ENCODE measurements around the gene HOXA3. TPM values are rescaled to one million over a fixed set of nuclear protein-coding genes. Genes with fewer than 3 reads are reported as not detected.

The HOXA3 gene
- polyA plus RNA-seq, 1 of the 3 experiments (the other 2 are of a cell fraction) = 0.15 TPM

DNA sequence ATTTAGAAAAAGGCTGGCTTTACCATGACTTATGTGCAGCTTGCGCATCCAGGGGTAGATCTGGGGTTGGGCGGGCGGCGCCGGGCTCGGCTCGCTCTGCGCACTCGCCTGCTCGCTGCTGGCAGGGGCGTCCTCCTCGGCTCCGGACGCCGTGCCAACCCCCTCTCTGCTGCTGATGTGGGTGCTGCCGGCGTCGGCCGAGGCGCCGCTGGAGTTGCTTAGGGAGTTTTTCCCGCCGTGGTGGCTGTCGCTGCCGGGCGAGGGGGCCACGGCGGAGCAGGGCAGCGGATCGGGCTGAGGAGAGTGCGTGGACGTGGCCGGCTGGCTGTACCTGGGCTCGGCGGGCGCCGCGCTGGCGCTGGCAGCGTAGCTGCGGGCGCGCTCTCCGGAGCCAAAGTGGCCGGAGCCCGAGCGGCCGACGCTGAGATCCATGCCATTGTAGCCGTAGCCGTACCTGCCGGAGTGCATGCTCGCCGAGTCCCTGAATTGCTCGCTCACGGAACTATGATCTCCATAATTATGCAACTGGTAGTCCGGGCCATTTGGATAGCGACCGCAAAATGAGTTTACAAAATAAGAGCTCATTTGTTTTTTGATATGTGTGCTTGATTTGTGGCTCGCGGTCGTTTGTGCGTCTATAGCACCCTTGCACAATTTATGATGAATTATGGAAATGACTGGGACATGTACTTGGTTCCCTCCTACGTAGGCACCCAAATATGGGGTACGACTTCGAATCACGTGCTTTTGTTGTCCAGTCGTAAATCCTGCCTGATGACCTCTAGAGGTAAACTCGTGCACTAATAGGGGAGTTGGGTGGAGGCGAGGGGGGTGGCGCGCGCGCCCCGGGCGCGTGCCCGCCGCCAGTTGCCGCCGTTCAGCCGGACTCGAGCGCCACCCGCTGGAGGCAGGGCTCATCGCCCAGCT, 9.1 kb downstream of the HOXA3 start, which contains the start of gene HOXA5:
Gene HOXA5 (minus strand): TSS at position 659 of the 927 bp plus-strand sequence. CDS start 74 bp downstream, at position 585.
- WGBS (ENCODE audit: low lambda C conversion rate) = 6% methylated on average over 56 of the region's 86 CpGs
- Histone ChIP-seq H3K9ac (no peak within 1 kb of the TSS), H3K27ac (ENCODE audit: low read depth in 2 of 2, low read length in 1 of 2) (no peak within 1 kb of the TSS), H2AFZ (ENCODE audit: low read depth) (no peak within 1 kb of the TSS), H3K36me3 (replicated peaks in 1 of 2; ENCODE audit: control insufficient read depth in 1 of 2, insufficient read depth in 2 of 2, low read length in 1 of 2) (no peaks in the 10 kb centered on the region), H3K9me2 (no peaks in the 10 kb centered on the region), H4K20me1 (ENCODE audit: insufficient read depth) (no peaks in the 10 kb centered on the region), H3K79me2 (ENCODE audit: insufficient read depth) (no peaks in the 10 kb centered on the region), H3K27me3 (ENCODE audit: insufficient read depth) (peaks cover 100% of the 10 kb centered on the region), H3K4me3 (ENCODE audit: low read depth in 2 of 2, low read length in 1 of 2) (peak within 1 kb of the TSS; percentile 17 to 31; a peak in 2 of 4 replicates), H3F3A (replicated peaks; ENCODE audit: insufficient read depth) (no peaks in the 10 kb centered on the region), H3K4me2 (peak within 1 kb of the TSS; percentile 42), H3K9me3 (no peaks in the 10 kb centered on the region), H3K4me1 (ENCODE audit: control insufficient read depth in 1 of 2, insufficient read depth in 2 of 2, low read depth in 1 of 2, low read length in 1 of 2) (peaks cover 11 to 12% of the 10 kb centered on the region in 2 experiments; a peak in 1 of 4 replicates)
- POLR2A ChIA-PET = no interaction called here
- peak; percentile 92 for DNase-seq
- CTCF ChIA-PET = interaction anchor here (0.6 to 10.9 kb wide), 37 partner anchors 8 to 1291 kb away, joined by 3 to 270 read pairs (median 4); partner anchors contain the start of genes HOXA10, HOXA11, HOXA3 and HOXA4
- TF ChIP-seq TEAD4 (IDR thresholded peaks at IDR 0.05; ENCODE audit: borderline replicate concordance, insufficient read depth) (no peak), FOSL2 (IDR thresholded peaks at IDR 0.05; ENCODE audit: borderline replicate concordance, low read depth) (no peak), NRF1 (IDR thresholded peaks at IDR 0.05; ENCODE audit: low read depth, low read length) (no peak), POLR2AphosphoS5 (IDR thresholded peaks at IDR 0.05; ENCODE audit: low read depth, low read length) (no peak), YY1 (IDR thresholded peaks at IDR 0.05; ENCODE audit: low read depth) (no peak), JUND (IDR thresholded peaks at IDR 0.05) (no peak), EP300 (IDR thresholded peaks at IDR 0.05; ENCODE audit: borderline replicate concordance in 1 of 2, low read depth in 1 of 2, low read length in 1 of 2) (no peak), TAF1 (IDR thresholded peaks at IDR 0.05; ENCODE audit: borderline replicate concordance, low read depth, low read length) (no peak), RXRA (IDR thresholded peaks at IDR 0.05; ENCODE audit: borderline replicate concordance, low read depth) (no peak), FOXJ3 (CRISPR knock-in tag; IDR thresholded peaks at IDR 0.05) (no peak), NFIC (IDR thresholded peaks at IDR 0.05; ENCODE audit: borderline replicate concordance) (no peak), SIN3A (IDR thresholded peaks at IDR 0.05; ENCODE audit: borderline replicate concordance, low read depth, low read length) (no peak), RCOR1 (IDR thresholded peaks at IDR 0.05; ENCODE audit: low read length) (no peak), MXI1 (IDR thresholded peaks at IDR 0.05; ENCODE audit: low read depth, low read length) (no peak), CHD2 (IDR thresholded peaks at IDR 0.05; ENCODE audit: low read length, partially characterized antibody) (no peak), GABPA (IDR thresholded peaks at IDR 0.05; ENCODE audit: low read depth) (no peak), TCF12 (IDR thresholded peaks at IDR 0.05) (no peak)
- TF ChIP-seq, protein P1, sequence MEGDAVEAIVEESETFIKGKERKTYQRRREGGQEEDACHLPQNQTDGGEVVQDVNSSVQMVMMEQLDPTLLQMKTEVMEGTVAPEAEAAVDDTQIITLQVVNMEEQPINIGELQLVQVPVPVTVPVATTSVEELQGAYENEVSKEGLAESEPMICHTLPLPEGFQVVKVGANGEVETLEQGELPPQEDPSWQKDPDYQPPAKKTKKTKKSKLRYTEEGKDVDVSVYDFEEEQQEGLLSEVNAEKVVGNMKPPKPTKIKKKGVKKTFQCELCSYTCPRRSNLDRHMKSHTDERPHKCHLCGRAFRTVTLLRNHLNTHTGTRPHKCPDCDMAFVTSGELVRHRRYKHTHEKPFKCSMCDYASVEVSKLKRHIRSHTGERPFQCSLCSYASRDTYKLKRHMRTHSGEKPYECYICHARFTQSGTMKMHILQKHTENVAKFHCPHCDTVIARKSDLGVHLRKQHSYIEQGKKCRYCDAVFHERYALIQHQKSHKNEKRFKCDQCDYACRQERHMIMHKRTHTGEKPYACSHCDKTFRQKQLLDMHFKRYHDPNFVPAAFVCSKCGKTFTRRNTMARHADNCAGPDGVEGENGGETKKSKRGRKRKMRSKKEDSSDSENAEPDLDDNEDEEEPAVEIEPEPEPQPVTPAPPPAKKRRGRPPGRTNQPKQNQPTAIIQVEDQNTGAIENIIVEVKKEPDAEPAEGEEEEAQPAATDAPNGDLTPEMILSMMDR (IDR thresholded peaks at IDR 0.05) = peak; percentile 85
- TF ChIP-seq, protein P2, sequence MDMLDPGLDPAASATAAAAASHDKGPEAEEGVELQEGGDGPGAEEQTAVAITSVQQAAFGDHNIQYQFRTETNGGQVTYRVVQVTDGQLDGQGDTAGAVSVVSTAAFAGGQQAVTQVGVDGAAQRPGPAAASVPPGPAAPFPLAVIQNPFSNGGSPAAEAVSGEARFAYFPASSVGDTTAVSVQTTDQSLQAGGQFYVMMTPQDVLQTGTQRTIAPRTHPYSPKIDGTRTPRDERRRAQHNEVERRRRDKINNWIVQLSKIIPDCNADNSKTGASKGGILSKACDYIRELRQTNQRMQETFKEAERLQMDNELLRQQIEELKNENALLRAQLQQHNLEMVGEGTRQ (IDR thresholded peaks at IDR 0.05; ENCODE audit: borderline replicate concordance, low read depth, low read length) = no peak
- TF ChIP-seq, protein P3, sequence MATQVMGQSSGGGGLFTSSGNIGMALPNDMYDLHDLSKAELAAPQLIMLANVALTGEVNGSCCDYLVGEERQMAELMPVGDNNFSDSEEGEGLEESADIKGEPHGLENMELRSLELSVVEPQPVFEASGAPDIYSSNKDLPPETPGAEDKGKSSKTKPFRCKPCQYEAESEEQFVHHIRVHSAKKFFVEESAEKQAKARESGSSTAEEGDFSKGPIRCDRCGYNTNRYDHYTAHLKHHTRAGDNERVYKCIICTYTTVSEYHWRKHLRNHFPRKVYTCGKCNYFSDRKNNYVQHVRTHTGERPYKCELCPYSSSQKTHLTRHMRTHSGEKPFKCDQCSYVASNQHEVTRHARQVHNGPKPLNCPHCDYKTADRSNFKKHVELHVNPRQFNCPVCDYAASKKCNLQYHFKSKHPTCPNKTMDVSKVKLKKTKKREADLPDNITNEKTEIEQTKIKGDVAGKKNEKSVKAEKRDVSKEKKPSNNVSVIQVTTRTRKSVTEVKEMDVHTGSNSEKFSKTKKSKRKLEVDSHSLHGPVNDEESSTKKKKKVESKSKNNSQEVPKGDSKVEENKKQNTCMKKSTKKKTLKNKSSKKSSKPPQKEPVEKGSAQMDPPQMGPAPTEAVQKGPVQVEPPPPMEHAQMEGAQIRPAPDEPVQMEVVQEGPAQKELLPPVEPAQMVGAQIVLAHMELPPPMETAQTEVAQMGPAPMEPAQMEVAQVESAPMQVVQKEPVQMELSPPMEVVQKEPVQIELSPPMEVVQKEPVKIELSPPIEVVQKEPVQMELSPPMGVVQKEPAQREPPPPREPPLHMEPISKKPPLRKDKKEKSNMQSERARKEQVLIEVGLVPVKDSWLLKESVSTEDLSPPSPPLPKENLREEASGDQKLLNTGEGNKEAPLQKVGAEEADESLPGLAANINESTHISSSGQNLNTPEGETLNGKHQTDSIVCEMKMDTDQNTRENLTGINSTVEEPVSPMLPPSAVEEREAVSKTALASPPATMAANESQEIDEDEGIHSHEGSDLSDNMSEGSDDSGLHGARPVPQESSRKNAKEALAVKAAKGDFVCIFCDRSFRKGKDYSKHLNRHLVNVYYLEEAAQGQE (IDR thresholded peaks at IDR 0.05; ENCODE audit: low read depth, low read length) = no peak
- TF ChIP-seq, protein P4, sequence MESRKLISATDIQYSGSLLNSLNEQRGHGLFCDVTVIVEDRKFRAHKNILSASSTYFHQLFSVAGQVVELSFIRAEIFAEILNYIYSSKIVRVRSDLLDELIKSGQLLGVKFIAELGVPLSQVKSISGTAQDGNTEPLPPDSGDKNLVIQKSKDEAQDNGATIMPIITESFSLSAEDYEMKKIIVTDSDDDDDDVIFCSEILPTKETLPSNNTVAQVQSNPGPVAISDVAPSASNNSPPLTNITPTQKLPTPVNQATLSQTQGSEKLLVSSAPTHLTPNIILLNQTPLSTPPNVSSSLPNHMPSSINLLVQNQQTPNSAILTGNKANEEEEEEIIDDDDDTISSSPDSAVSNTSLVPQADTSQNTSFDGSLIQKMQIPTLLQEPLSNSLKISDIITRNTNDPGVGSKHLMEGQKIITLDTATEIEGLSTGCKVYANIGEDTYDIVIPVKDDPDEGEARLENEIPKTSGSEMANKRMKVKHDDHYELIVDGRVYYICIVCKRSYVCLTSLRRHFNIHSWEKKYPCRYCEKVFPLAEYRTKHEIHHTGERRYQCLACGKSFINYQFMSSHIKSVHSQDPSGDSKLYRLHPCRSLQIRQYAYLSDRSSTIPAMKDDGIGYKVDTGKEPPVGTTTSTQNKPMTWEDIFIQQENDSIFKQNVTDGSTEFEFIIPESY (IDR thresholded peaks at IDR 0.05; ENCODE audit: borderline replicate concordance, low read depth) = no peak
- TF ChIP-seq, protein P5, sequence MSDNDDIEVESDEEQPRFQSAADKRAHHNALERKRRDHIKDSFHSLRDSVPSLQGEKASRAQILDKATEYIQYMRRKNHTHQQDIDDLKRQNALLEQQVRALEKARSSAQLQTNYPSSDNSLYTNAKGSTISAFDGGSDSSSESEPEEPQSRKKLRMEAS (IDR thresholded peaks at IDR 0.05; ENCODE audit: low read depth) = no peak
- TF ChIP-seq, protein P6, sequence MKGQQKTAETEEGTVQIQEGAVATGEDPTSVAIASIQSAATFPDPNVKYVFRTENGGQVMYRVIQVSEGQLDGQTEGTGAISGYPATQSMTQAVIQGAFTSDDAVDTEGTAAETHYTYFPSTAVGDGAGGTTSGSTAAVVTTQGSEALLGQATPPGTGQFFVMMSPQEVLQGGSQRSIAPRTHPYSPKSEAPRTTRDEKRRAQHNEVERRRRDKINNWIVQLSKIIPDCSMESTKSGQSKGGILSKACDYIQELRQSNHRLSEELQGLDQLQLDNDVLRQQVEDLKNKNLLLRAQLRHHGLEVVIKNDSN (IDR thresholded peaks at IDR 0.05; ENCODE audit: borderline replicate concordance, low read depth) = peak; percentile 37; the same call in 1 of the 2 replicates
